Measurements from ENCODE around the gene PCED1B.
"Not testable (repeated sequence)": the region's sequence is repeated elsewhere in the genome, so short reads cannot be mapped to it uniquely, and the experiment has no call there.

PCED1B gene

DNA sequence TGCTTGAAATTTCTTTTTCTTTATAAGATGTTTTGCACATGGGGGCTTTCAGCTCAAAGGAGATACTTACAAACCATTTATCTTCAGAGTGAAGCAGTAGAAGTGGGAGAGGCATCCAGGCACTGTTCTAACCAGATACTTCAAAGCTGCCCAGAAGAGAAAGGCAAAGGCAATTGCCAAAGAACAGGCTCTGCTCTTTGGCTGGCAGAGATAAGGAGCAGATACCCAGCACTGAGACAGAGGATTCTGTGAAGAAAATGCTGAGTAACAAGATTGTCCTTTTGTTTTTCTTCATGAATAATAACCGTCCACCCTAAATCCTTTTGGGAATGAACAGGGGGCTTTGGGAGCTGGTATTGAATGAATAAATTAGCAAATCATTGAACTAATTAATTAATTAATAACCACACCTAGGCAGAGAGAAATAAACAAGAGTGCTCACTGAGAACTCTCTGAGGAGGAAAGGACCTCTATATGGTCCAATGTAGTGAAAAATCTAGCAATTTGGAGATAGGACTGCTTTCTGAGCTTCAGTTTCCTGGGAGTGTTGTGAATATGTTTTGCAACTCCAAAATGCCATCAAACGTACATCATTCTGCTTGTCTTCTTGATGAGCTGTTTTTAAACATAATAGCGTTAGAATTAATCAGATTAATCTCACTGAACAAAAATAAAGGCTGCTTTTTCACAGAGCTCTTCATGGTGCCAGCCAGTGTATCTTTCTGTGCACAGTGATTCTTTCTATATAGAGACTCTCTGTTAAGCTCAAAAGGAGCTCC lies 193.2 kb downstream of the PCED1B start:
- no peak for DNase-seq (ENCODE audit: low read depth in 3 of 3, low spot score in 1 of 3)

GRCh38 chr12:47273191-47273626 lies 193.8 kb downstream of the PCED1B start:
- no peak for DNase-seq (ENCODE audit: low read depth in 3 of 3, low spot score in 1 of 3)

GRCh38 chr12:47274760-47275159 lies 195.3 kb downstream of the PCED1B start:
- no peak for DNase-seq (ENCODE audit: low read depth in 3 of 3, low spot score in 1 of 3)

DNA sequence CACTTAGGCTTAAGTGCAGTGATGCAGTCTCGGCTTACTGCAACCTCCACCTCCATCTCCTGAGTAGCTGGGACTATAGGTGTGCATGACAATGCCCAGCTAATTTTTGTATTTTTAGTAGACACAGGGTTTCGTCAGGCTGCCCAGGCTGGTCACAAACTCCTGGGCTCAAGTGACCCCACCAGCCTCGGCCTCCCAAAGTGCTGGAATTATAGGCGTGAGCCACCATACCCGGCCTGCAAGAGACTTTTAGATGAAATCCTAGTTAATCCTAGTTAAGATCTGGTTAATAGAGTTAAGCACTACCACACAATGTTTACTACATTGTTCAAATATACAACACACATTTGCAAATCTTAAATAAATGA lies 196.8 kb downstream of the PCED1B start:
- no peak for DNase-seq (ENCODE audit: low read depth in 3 of 3, low spot score in 1 of 3)

GRCh38 chr12:47276621-47277309 lies 197.3 kb downstream of the PCED1B start:
- peak in 2 of 3 donors; percentile 38 for DNase-seq (ENCODE audit: low read depth in 3 of 3, low spot score in 1 of 3)

DNA sequence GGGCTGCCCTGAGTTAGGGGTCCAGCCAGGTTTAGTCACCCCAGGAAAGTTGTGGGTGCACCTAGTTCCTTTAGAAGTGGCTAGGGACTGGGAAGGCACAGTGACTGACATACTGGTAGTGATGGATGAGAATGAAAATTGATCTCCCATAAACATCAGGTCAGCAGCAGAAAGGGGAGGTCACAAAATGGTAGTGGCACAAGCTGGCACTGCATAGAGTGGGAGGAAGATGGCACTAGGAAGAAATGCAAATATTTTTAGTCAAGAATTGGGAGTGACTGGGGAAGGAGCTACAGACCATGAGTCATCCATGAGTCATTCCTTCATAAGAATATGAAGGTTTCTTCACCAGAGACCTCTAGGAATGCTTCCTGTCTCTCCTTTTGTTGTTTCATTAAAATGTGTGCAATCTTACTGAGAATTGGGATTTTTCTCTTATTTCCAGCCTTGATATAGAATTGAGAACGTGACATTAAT lies 198.6 kb downstream of the PCED1B start:
- DNase-seq (ENCODE audit: low read depth in 3 of 3, low spot score in 1 of 3) = no peak

- DNase-seq (ENCODE audit: low read depth in 3 of 3, low spot score in 1 of 3) = not testable (repeated sequence)
These were observed 200.3 kb downstream of the PCED1B start for GRCh38 chr12:47279758-47280157.

DNA sequence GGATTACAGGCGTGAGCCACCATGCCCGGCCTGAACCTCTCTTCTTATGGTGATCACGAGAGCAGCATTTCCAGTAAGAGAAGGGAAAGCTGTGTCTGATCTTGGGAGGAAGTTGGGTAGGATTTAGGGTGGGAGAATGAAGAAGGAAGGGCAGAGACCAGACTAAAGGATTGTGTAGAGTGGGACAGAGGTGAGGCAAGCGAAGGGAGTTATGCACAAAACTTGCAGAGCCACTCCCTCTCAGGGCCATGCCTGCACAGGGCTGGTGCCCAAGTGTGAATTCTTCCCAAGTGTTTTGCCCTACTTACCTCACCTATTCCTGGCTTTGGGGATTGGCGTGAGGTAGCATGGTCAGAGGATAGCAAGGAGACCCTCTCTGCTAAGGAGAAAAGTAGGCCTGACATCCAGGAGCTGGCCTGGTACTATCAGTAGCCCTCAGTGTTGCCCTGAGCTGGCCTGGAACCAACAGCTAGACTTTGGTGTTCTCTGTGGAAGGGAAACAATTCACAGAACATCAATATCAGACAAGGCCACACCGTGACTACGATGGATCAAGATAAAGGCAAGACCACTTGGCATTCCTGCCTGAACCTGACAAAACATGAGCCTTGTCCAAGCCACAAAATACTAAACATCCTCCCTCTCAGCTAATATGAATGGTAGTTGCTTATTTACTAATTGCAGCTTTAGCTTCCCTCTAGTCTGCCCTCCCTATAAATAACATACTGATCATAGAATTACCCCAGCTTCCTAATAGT lies 201.3 kb downstream of the PCED1B start:
- DNase-seq (ENCODE audit: low read depth in 3 of 3, low spot score in 1 of 3) = no peak

DNA sequence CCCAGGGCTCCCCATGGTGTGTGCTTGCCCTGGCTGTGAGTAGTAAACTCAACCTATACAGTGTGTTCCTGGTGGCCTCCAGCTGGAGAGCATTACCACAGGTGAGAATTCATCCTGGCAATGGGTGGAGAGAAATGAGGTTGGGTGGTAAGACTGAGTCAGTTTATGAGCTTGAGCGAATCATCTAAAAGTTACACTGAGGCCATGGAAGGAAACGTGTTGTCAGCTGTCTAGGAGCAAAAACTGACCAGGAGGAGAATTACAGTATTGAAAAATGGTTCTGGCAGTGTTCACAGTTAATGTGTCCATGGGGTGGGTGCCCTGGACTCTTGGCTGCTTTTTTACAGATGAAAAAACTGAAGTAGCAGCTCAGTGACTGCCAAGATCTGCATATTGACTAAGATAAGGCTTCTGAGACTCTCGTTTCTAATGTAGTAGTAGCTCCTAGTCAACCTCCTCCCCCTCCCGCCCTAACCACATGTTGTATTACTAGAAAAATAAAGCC lies 202.3 kb downstream of the PCED1B start:
- no peak for DNase-seq (ENCODE audit: low read depth in 3 of 3, low spot score in 1 of 3)

DNA sequence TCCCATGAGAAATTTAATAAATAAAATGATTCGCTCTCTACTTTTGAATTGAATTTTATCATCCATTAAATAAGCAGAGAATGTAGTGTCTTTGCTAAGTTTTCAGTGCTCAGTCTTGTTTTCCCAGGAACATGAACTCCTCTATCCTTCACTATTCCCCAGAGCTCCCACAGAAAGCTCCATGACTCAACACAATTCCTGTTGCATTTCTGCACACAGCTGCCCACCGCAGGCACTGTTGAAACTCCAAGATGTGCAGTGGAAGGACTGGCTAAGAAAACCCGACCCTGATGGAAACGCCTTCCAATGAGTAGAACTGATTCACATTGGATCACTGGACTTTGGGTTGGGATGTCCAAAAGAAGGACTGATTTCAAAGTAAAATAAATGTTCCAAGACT lies 202.8 kb downstream of the PCED1B start:
- DNase-seq (ENCODE audit: low read depth in 3 of 3, low spot score in 1 of 3) = no peak
